ENCODE measurements around the gene MAN2C1. TPM values are rescaled to one million over a fixed set of nuclear protein-coding genes. Genes with fewer than 3 reads are reported as not detected.
A peak's percentile ranks its signal among the peaks of the same experiment; 100 is the strongest.

MAN2C1 gene
- total RNA-seq, 2 experiments from 2014 or later, result 519 to 546 TPM

- Histone ChIP-seq H3K4me3 (ENCODE audit: low read length) (no peak overlapping the region), H3K36me3 (ENCODE audit: insufficient read depth, low read length) (peaks cover 29% of the 10 kb centered on the region), H3K4me1 (ENCODE audit: insufficient read depth, low read length) (peaks cover 18% of the 10 kb centered on the region), H3K9me3 (ENCODE audit: control insufficient read depth in 1 of 2, insufficient read depth in 1 of 2, low read length in 2 of 2) (peaks cover 9 to 25% of the 10 kb centered on the region in 2 experiments), H3K27ac (ENCODE audit: low read depth in 1 of 2, low read length in 2 of 2) (no peak overlapping the region), H3K27me3 (ENCODE audit: control insufficient read depth in 1 of 2, insufficient read depth in 2 of 2, low read length in 2 of 2) (no peaks in the 10 kb centered on the region)
- DNase-seq (no peak), ATAC-seq (ENCODE audit: poor library complexity) (no peak)
- Mint-ChIP-seq H3K9me3 (peaks cover 7% of the 10 kb centered on the region), H3K27ac (no peak overlapping the region), H3K27me3 (no peaks in the 10 kb centered on the region), H3K4me1 (ENCODE audit: low read depth) (peaks cover 19% of the 10 kb centered on the region), H3K4me3 (no peak overlapping the region), H3K36me3 (ENCODE audit: low read depth) (peaks cover 24% of the 10 kb centered on the region)
- ChIA-PET CTCF (interaction anchor here (2.5 kb wide), 1 partner anchor 13 kb away, joined by 9 read pairs; the partner anchor contains the start of gene MAN2C1), POLR2A (interaction anchor here (1.9 to 9.6 kb wide), 2 partner anchors 14 to 97 kb away, joined by 5 to 146 read pairs; partner anchors contain the start of genes MAN2C1 and SIN3A)
- no peak for TF ChIP-seq CTCF (IDR thresholded peaks at IDR 0.05)
- intact Hi-C loops (cut with DNase I, micrococcal nuclease), result no loop called here
Measured at GRCh38 chr15:75354454-75354853, 14.0 kb downstream of the MAN2C1 start.

GRCh38 chr15:75353604-75354003 lies 14.8 kb downstream of the MAN2C1 start:
- peaks cover 18 to 34% of the 10 kb centered on the region in 2 experiments for H3K9me3 ChIP-seq (ENCODE audit: control insufficient read depth in 1 of 2, insufficient read depth in 1 of 2, low read length in 2 of 2)
- intact Hi-C loops (cut with DNase I, micrococcal nuclease), result no loop called here
- no peak overlapping the region for H3K4me3 ChIP-seq (ENCODE audit: low read length)
- Mint-ChIP-seq H3K9me3 (peaks cover 7% of the 10 kb centered on the region), H3K27me3 (no peaks in the 10 kb centered on the region), H3K36me3 (ENCODE audit: low read depth) (peaks cover 20% of the 10 kb centered on the region), H3K4me1 (ENCODE audit: low read depth) (peaks cover 19% of the 10 kb centered on the region), H3K27ac (peak overlapping the region; percentile 55), H3K4me3 (no peak overlapping the region)
- ChIA-PET CTCF (interaction anchor here (2.5 kb wide), 1 partner anchor 14 kb away, joined by 9 read pairs; the partner anchor contains the start of gene MAN2C1), POLR2A (interaction anchor here (1.9 to 9.6 kb wide), 3 partner anchors 15 to 101 kb away, joined by 5 to 146 read pairs (median 7); partner anchors contain the start of genes MAN2C1 and SIN3A)
- H3K36me3 ChIP-seq (ENCODE audit: insufficient read depth, low read length), result peaks cover 24% of the 10 kb centered on the region
- no peak for DNase-seq
- no peak overlapping the region for H3K27ac ChIP-seq (ENCODE audit: low read depth in 1 of 2, low read length in 2 of 2)
- ATAC-seq (ENCODE audit: poor library complexity), result no peak
- H3K4me1 ChIP-seq (ENCODE audit: insufficient read depth, low read length), result peaks cover 26% of the 10 kb centered on the region
- no peaks in the 10 kb centered on the region for H3K27me3 ChIP-seq (ENCODE audit: control insufficient read depth in 1 of 2, insufficient read depth in 2 of 2, low read length in 2 of 2)
- TF ChIP-seq CTCF (IDR thresholded peaks at IDR 0.05), result no peak

- no peak for DNase-seq
Measured at GRCh38 chr15:75352186-75353080, 16.0 kb downstream of the MAN2C1 start.

More at GRCh38 chr15:75352186-75353080, 16.0 kb downstream of the MAN2C1 start:
- POLR2A ChIA-PET, result interaction anchor here (1.5 to 9.6 kb wide), 4 partner anchors 16 to 288 kb away, joined by 5 to 146 read pairs (median 6); partner anchors contain the start of genes IMP3, MAN2C1 and SIN3A
- intact Hi-C loops (cut with DNase I, micrococcal nuclease), result no loop called here
- ATAC-seq (ENCODE audit: poor library complexity), result no peak
- H3K4me1 ChIP-seq (ENCODE audit: insufficient read depth, low read length), result peaks cover 37% of the 10 kb centered on the region
- no peak overlapping the region for H3K27ac ChIP-seq (ENCODE audit: low read depth in 1 of 2, low read length in 2 of 2)
- Mint-ChIP-seq H3K27me3 (no peaks in the 10 kb centered on the region), H3K9me3 (peaks cover 7% of the 10 kb centered on the region), H3K27ac (no peak overlapping the region), H3K4me1 (ENCODE audit: low read depth) (peaks cover 26% of the 10 kb centered on the region), H3K36me3 (ENCODE audit: low read depth) (peaks cover 15% of the 10 kb centered on the region), H3K4me3 (no peak overlapping the region)
- H3K27me3 ChIP-seq (ENCODE audit: control insufficient read depth in 1 of 2, insufficient read depth in 2 of 2, low read length in 2 of 2), result no peaks in the 10 kb centered on the region
- H3K36me3 ChIP-seq (ENCODE audit: insufficient read depth, low read length), result peaks cover 16% of the 10 kb centered on the region
- no peak for TF ChIP-seq CTCF (IDR thresholded peaks at IDR 0.05)
- peaks cover 21 to 44% of the 10 kb centered on the region in 2 experiments for H3K9me3 ChIP-seq (ENCODE audit: control insufficient read depth in 1 of 2, insufficient read depth in 1 of 2, low read length in 2 of 2)
- no peak overlapping the region for H3K4me3 ChIP-seq (ENCODE audit: low read length)
- CTCF ChIA-PET, result interaction anchor here (2.5 kb wide), 1 partner anchor 15 kb away, joined by 9 read pairs; the partner anchor contains the start of gene MAN2C1
